Left ventricle myocardium inferior (tissue), 1 donor: Measurements from ENCODE around the gene MRPL42. TPM values are rescaled to one million over a fixed set of nuclear protein-coding genes. Genes with fewer than 3 reads are reported as not detected.

Experiments
- DNase-seq: peaks from one replicate; pipeline ENCODE4 v3.0.0-alpha.2; 2020
- H3K27ac ChIP-seq: fragments of 200-600 bp; replicated peaks from 2 replicates; pipeline ENCODE4 v1.8.0; 2021
- H3K27me3 ChIP-seq: fragments of 200-600 bp; 2 replicates; pipeline ENCODE4 v1.8.0; 2021; ENCODE audit warnings: low read depth
- H3K36me3 ChIP-seq: fragments of 200-600 bp; 2 replicates; pipeline ENCODE4 v1.8.0; 2021
- H3K4me1 ChIP-seq: fragments of 200-600 bp; 2 replicates; pipeline ENCODE4 v1.8.0; 2021
- H3K4me3 ChIP-seq: fragments of 200-600 bp; 2 replicates; pipeline ENCODE4 v1.8.0; 2021; ENCODE audit warnings: mild to moderate bottlenecking, moderate library complexity
- H3K9me3 ChIP-seq: fragments of 200-600 bp; replicated peaks from 2 replicates; pipeline ENCODE4 v1.8.0; 2021
- intact Hi-C: fragments of 100-400 bp; cut with micrococcal nuclease; formaldehyde crosslinking; loops from one replicate; pipeline ENCODE4 v1.11.0; 2022
- total RNA-seq: library from RNA; stranded (reverse); fragmentation: NEBNext Ultra II Directional; extraction: Animal tissue kit (Norgen Biotek cat#: 25700); gene quantifications from one replicate; pipeline ENCODE4 v1.2.1, GENCODE V29; 2021
- TF ChIP-seq, protein P1 (sequence below): fragments of 200-600 bp; IDR thresholded peaks from 2 replicates; pipeline ENCODE4 v1.8.0; 2021; ENCODE audit warnings: antibody characterized with exemption, mild to moderate bottlenecking, borderline replicate concordance
- donor health status: DM: no; HTN: yes; CAD: no; lungs with severe emphysema.

Gene MRPL42
- total RNA-seq, 1 donor from 2014 or later: 47.0 TPM

DNA sequence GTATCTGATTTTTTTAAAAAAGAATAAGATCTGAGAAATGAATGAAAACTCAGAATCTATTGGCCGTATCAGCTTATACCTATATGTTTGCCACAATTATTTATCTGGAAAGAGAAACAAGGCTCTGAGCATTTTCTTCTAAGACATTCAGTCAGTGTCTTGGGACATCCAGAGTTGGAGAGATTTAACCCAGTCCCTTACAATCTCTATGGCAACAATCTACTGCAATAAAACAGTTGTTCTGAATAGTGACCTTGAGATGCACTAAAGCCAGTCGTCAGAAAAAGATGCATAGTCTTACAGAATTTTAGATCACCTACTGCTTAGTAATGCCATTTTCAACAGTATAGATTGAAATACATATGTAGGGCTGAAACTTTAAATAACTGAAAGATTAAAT lies 53.1 kb downstream of the MRPL42 start:
- no peak overlapping the region for H3K4me3 ChIP-seq
- intact Hi-C loops: no loop called here
- H3K27ac ChIP-seq: no peak overlapping the region
- DNase-seq: no peak
- peaks cover 12% of the 10 kb centered on the region for H3K4me1 ChIP-seq
- H3K27me3 ChIP-seq: no peaks in the 10 kb centered on the region
- TF ChIP-seq, protein P1, sequence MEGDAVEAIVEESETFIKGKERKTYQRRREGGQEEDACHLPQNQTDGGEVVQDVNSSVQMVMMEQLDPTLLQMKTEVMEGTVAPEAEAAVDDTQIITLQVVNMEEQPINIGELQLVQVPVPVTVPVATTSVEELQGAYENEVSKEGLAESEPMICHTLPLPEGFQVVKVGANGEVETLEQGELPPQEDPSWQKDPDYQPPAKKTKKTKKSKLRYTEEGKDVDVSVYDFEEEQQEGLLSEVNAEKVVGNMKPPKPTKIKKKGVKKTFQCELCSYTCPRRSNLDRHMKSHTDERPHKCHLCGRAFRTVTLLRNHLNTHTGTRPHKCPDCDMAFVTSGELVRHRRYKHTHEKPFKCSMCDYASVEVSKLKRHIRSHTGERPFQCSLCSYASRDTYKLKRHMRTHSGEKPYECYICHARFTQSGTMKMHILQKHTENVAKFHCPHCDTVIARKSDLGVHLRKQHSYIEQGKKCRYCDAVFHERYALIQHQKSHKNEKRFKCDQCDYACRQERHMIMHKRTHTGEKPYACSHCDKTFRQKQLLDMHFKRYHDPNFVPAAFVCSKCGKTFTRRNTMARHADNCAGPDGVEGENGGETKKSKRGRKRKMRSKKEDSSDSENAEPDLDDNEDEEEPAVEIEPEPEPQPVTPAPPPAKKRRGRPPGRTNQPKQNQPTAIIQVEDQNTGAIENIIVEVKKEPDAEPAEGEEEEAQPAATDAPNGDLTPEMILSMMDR: no peak
- H3K36me3 ChIP-seq: no peaks in the 10 kb centered on the region
- H3K9me3 ChIP-seq: no peaks in the 10 kb centered on the region

DNA sequence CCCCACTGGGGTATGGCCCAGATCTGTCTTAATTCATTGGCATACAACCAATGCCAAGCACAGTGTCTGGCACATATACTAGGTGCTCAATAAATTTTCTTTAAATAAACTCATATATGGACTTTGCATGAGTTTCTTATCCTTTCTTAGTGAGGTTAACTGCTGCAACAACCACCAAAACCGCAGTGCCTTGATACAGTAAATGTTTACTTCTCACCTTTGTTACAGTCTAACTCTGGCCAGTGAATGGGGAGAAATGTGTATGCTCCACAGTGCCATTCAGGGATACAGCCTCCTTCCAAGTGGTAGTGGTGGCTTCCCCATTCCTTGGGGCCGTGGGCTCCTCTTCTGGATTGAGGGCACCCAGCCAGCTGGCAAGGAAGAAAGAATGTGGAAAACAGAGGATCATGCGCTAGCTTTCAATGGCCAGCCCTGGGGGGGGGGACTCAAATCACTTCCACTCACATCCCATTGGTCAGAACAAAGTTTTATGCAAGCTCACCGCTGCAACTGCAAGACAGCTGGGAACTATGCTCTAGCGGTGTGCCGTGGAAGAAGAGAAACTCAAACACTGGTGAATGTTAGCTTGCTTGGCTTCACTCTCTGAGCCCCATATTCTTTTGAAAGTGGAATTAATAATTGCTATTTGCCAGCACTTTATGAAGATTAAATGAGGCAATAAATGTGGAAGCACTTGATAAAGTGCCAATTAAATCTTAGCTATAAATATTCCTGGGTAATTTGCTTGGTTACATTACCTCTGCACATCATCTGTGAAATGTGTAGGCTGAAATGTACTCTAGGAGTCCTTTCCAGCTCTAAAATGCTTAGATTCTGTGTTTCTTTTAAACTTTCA lies 54.1 kb downstream of the MRPL42 start:
- intact Hi-C loops: no loop called here
- no peak for DNase-seq
- Histone ChIP-seq H3K4me3 (no peak overlapping the region), H3K27ac (no peak overlapping the region), H3K27me3 (no peaks in the 10 kb centered on the region), H3K9me3 (no peaks in the 10 kb centered on the region), H3K36me3 (no peaks in the 10 kb centered on the region), H3K4me1 (peaks cover 12% of the 10 kb centered on the region)
- TF ChIP-seq, protein P1: no peak

DNA sequence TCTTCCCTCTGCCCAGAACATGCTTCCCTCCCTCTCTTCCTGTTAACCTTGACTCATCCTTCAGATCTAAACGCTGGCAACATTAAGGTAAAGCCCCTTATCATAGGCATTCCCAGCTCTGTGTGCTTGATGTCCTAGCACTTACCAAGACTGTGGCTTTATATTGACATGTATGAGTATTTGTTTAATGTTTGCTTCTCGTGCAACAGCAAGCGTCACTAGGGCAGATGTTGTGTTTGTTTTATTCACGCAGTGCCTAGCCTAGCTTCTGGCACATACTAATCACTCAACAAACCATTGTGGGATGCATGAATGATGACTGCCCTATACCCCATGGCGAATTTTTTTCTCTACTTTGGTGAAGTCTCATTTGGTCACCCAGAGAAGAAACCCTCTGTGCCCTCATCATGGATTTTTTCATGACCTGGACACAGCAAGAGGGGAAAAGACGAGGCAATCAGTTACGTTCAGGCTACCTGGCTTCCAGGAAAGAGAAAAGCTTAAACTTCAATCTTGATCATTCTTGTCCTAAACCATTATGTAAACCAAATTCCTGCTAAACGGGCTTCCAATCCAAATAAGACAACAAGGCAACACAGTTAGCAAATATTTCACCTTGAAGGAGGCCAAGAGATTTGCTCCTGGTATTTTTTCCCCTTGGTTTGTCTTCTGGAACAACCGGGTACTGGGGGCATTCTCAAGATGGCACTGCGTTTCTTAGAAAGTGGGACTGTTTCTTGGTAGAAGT lies 57.2 kb downstream of the MRPL42 start:
- Histone ChIP-seq H3K27ac (no peak overlapping the region), H3K27me3 (no peaks in the 10 kb centered on the region), H3K4me1 (peaks cover 12% of the 10 kb centered on the region), H3K36me3 (no peaks in the 10 kb centered on the region), H3K4me3 (no peak overlapping the region), H3K9me3 (no peaks in the 10 kb centered on the region)
- intact Hi-C loops: no loop called here
- TF ChIP-seq, protein P1: no peak
- DNase-seq: no peak

DNA sequence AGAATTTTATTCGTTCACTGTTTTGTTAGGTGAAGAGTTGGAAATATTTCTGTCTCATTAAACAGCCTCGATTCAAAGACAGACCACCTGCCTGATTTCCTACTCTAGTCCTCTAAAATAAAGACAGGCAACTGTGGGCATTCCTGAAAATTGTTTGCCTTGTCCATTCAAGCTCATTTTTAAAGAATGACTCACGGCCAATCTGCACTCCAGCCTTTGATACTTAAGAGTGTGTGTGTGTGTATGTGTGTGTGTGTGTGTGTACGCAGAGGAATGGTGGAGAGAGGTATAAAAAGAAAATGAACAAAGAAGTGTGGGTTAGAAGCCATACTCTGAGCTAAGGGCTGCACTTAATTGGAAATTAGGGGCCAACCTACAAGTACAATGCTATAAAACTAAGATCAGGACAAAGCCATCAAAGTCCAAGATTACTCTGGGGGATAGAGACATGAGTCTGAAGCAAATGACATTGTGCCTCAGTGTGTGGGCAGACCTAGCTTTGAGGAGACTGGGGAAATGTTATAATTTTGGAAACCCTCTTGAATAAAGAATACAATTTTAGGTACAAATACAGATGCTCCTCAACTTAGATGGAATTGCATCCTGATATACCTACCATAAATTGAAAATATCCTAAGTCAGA lies 59.6 kb downstream of the MRPL42 start:
- no peaks in the 10 kb centered on the region for H3K9me3 ChIP-seq
- no peaks in the 10 kb centered on the region for H3K36me3 ChIP-seq
- H3K4me3 ChIP-seq: no peak overlapping the region
- H3K27ac ChIP-seq: no peak overlapping the region
- no peaks in the 10 kb centered on the region for H3K27me3 ChIP-seq
- TF ChIP-seq, protein P1: no peak
- DNase-seq: no peak
- intact Hi-C loops: no loop called here
- peaks cover under 1% of the 10 kb centered on the region for H3K4me1 ChIP-seq

DNA sequence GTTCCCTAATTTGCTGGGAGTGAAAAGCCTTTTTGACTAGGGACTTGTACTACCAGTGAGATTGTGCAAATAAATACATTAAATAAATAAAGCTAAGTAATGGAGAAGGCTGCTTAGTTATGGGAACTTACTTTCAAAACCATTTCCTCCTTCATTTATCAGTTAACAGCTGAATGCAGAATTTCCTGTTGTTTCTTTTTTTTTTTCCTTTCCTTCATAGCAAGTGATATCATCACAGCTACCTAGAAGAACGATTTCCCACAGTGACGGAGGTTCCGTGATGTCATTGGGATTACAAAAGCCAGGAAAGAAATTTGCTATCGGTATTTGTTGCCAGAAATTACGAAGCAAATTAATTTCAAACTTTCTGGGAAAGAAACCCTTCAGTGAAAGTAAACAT lies 63.0 kb downstream of the MRPL42 start:
- intact Hi-C loops: no loop called here
- H3K36me3 ChIP-seq: no peaks in the 10 kb centered on the region
- no peaks in the 10 kb centered on the region for H3K9me3 ChIP-seq
- DNase-seq: no peak
- H3K27ac ChIP-seq: no peak overlapping the region
- no peak overlapping the region for H3K4me3 ChIP-seq
- no peaks in the 10 kb centered on the region for H3K4me1 ChIP-seq
- no peaks in the 10 kb centered on the region for H3K27me3 ChIP-seq
- TF ChIP-seq, protein P1: no peak
